Fibroblast of mammary gland (primary cell): ENCODE measurements around the gene TRIB2.
A peak's percentile ranks its signal among the peaks of the same experiment; 100 is the strongest.

Experiments
- DNase-seq: peaks from one replicate; pipeline ENCODE4 v3.0.0-alpha.2; 2010; ENCODE audit warnings: low read depth
- H3K4me3 ChIP-seq: 2 replicates; pipeline ENCODE4 v1.5.1; 2011; ENCODE audit warnings: low read depth, mild to moderate bottlenecking, low read length, moderate library complexity; ENCODE audit not compliant: control insufficient read depth
- CTCF ChIP-seq: conservative IDR thresholded peaks from 2 replicates; pipeline ENCODE4 v1.5.1; 2011; ENCODE audit warnings: low read depth, low read length, inconsistent platforms; ENCODE audit not compliant: control insufficient read depth, insufficient read depth

Gene TRIB2

GRCh38 chr2:12754643-12755042 is 37.9 kb downstream of the TRIB2 start:
- TF ChIP-seq CTCF, result no peak
- DNase-seq, result no peak
- H3K4me3 ChIP-seq, result no peak overlapping the region

GRCh38 chr2:12755384-12755783 is 38.6 kb downstream of the TRIB2 start:
- H3K4me3 ChIP-seq, result no peak overlapping the region
- DNase-seq, result no peak
- TF ChIP-seq CTCF, result no peak

- peak; percentile 98 for DNase-seq
- H3K4me3 ChIP-seq, result no peak overlapping the region
- TF ChIP-seq CTCF, result no peak
Observed at GRCh38 chr2:12759248-12759647, 42.5 kb downstream of the TRIB2 start.

DNA sequence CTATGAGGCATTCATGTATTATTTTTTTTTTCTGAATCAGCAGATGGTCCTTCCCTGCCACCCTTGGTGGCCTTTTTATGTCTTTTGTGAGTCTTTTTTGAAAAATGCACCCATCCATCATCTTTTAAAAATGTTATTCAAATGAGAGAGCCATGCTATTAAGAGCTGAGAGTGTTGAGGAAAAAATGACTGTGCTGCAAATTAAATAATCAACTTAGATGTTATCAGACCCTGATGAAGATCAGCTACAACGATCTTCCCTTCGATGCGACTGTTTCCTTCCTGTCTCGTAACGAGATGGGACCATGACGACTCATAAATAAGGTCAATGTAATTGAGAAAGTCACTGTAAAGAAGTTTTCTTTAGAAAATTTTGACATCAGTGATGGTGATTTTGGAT is 44.4 kb downstream of the TRIB2 start:
- TF ChIP-seq CTCF, result no peak
- H3K4me3 ChIP-seq, result no peak overlapping the region
- DNase-seq, result no peak

DNA sequence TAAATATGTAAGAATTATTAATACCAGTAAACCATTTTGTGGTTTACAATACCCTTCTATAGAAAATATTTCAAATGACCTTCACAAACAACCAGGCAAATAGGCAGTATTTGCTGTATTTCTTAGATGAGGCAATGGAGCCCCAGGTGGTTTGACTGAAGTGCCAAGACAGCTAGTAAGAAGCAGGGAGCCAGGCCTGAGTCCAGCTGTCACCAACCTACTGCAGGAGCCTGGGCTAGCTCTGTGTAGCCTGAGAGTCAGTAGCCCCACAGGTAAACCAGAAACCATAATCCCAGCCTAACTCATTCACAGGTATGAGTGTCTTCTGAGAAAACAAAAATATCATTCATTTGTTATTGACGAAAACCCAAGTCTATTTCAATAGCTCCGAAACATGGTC is 45.6 kb downstream of the TRIB2 start:
- no peak for TF ChIP-seq CTCF
- no peak overlapping the region for H3K4me3 ChIP-seq
- no peak for DNase-seq

GRCh38 chr2:12762976-12763375 is 46.2 kb downstream of the TRIB2 start:
- no peak for TF ChIP-seq CTCF
- DNase-seq, result peak; percentile 70
- H3K4me3 ChIP-seq, result no peak overlapping the region

DNA sequence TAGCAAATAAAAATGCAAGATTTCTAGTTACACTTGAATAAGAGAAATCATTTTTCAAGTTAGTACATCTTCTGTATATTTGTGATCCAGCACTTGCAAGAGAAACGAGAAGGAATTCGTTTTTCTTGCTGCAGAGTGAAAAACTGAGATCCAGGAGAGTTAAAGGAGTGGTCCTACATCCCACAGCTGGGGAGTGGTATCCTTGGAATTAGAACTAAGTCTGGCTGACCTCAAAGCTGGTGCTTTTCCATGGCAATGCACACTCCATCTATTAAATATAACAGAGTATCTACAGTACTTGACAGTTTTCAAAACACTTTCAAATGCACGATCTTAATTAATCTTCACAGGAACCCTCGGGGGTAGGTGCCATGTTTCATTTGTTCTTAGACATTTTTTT is 46.8 kb downstream of the TRIB2 start:
- H3K4me3 ChIP-seq, result no peak overlapping the region
- TF ChIP-seq CTCF, result no peak
- DNase-seq, result no peak
